DND-41 (cell line): ENCODE data around the gene TEN1.

ENCODE experiments used
- EZH2 ChIP-seq: IDR thresholded peaks from 3 replicates; pipeline ENCODE4 v1.6.1; 2012; ENCODE audit warnings: borderline replicate concordance, low read depth, mild to moderate bottlenecking, moderate library complexity, low read length, inconsistent platforms; ENCODE audit not compliant: severe bottlenecking
- TF ChIP-seq, protein P1 (sequence below): IDR thresholded peaks from 2 replicates; pipeline ENCODE4 v1.5.1; 2012; ENCODE audit warnings: borderline replicate concordance, low read length, moderate library complexity, mild to moderate bottlenecking; ENCODE audit not compliant: poor library complexity, severe bottlenecking; ENCODE audit errors: extremely low read depth

- TF ChIP-seq, protein P1, sequence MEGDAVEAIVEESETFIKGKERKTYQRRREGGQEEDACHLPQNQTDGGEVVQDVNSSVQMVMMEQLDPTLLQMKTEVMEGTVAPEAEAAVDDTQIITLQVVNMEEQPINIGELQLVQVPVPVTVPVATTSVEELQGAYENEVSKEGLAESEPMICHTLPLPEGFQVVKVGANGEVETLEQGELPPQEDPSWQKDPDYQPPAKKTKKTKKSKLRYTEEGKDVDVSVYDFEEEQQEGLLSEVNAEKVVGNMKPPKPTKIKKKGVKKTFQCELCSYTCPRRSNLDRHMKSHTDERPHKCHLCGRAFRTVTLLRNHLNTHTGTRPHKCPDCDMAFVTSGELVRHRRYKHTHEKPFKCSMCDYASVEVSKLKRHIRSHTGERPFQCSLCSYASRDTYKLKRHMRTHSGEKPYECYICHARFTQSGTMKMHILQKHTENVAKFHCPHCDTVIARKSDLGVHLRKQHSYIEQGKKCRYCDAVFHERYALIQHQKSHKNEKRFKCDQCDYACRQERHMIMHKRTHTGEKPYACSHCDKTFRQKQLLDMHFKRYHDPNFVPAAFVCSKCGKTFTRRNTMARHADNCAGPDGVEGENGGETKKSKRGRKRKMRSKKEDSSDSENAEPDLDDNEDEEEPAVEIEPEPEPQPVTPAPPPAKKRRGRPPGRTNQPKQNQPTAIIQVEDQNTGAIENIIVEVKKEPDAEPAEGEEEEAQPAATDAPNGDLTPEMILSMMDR = no peak
- TF ChIP-seq EZH2 = no peak
Observed at GRCh38 chr17:75932852-75933251, 46.2 kb upstream of the TEN1 start.
